Measurements from ENCODE around the gene CDK9.

Gene CDK9

DNA sequence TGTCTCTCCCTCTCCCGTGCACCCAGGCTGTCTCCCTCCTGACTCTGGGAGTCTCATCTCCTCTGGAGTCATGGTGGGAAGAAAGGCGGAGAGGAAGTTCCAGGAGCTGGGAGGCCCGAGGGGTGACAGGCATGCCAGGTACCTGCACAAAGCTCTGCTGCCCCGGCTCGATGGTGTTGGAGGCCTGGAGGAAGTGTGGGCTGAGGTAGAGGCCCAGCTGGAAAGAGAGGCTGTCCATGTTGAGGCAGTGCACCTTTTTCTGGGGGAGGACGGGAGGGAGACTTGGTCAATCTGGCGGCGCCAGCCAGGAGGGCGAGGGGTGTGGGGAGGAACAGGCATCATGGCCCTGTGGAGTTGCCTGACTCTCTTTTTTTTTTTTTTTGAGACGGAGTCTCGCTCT lies 32.7 kb downstream of the CDK9 start:
- Histone ChIP-seq H3K9ac (ENCODE audit: low read length) (no peak overlapping the region), H3K27me3 (ENCODE audit: low read length) (no peaks in the 10 kb centered on the region), H3F3A (ENCODE audit: insufficient read depth) (peaks cover 10% of the 10 kb centered on the region; the same call in 1 of the 2 replicates), H4K20me1 (ENCODE audit: low read depth, low read length) (no peaks in the 10 kb centered on the region), H3K4me3 (ENCODE audit: insufficient read depth, low read length, poor library complexity, severe bottlenecking) (no peak overlapping the region), H3K9me2 (replicated peaks; ENCODE audit: insufficient read depth, low read length) (no peaks in the 10 kb centered on the region), H3K79me2 (ENCODE audit: insufficient read depth, low read length) (no peaks in the 10 kb centered on the region), H3K9me3 (ENCODE audit: insufficient read depth, low read length) (no peaks in the 10 kb centered on the region), H3K36me3 (ENCODE audit: low read length) (no peaks in the 10 kb centered on the region), H2AFZ (ENCODE audit: low read depth, low read length, severe bottlenecking) (no peak overlapping the region), H3K4me2 (ENCODE audit: low read depth, low read length, poor library complexity, severe bottlenecking) (no peak overlapping the region), H3K27ac (ENCODE audit: low read depth, low read length) (no peak overlapping the region)
- TF ChIP-seq EZH2phosphoT487 (conservative IDR thresholded peaks at IDR 0.05; ENCODE audit: low read length), result no peak
- TF ChIP-seq, protein P1, sequence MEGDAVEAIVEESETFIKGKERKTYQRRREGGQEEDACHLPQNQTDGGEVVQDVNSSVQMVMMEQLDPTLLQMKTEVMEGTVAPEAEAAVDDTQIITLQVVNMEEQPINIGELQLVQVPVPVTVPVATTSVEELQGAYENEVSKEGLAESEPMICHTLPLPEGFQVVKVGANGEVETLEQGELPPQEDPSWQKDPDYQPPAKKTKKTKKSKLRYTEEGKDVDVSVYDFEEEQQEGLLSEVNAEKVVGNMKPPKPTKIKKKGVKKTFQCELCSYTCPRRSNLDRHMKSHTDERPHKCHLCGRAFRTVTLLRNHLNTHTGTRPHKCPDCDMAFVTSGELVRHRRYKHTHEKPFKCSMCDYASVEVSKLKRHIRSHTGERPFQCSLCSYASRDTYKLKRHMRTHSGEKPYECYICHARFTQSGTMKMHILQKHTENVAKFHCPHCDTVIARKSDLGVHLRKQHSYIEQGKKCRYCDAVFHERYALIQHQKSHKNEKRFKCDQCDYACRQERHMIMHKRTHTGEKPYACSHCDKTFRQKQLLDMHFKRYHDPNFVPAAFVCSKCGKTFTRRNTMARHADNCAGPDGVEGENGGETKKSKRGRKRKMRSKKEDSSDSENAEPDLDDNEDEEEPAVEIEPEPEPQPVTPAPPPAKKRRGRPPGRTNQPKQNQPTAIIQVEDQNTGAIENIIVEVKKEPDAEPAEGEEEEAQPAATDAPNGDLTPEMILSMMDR (IDR thresholded peaks at IDR 0.05; ENCODE audit: insufficient read depth, low read length, poor library complexity, severe bottlenecking), result no peak

DNA sequence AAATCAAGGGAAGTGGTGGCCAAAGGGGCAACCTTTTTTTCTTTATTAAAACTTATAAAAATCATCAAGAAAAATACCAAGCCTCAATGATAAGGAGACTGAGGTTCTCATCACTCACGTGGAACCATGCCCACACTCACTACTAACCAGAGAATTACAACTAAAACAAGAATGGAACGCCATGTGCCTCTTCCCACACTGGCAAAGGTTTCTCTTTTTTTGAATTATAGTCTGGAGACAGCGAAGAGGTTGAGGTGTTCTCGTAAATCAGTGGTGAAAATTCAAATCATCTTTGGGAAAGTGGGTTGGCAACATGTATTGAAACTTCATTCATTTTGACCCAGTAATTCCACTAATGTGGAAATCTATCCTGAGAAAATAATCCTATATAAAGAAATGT lies 36.3 kb downstream of the CDK9 start:
- Histone ChIP-seq H2AFZ (ENCODE audit: low read depth, low read length, severe bottlenecking) (no peak overlapping the region), H3K27me3 (ENCODE audit: low read length) (no peaks in the 10 kb centered on the region), H3K27ac (ENCODE audit: low read depth, low read length) (no peak overlapping the region), H4K20me1 (ENCODE audit: low read depth, low read length) (no peaks in the 10 kb centered on the region), H3K79me2 (ENCODE audit: insufficient read depth, low read length) (no peaks in the 10 kb centered on the region), H3K36me3 (ENCODE audit: low read length) (no peaks in the 10 kb centered on the region), H3K9me2 (replicated peaks; ENCODE audit: insufficient read depth, low read length) (no peaks in the 10 kb centered on the region), H3K9ac (ENCODE audit: low read length) (no peak overlapping the region), H3K4me2 (ENCODE audit: low read depth, low read length, poor library complexity, severe bottlenecking) (no peak overlapping the region), H3F3A (ENCODE audit: insufficient read depth) (peaks cover 10% of the 10 kb centered on the region; the same call in 1 of the 2 replicates), H3K4me3 (ENCODE audit: insufficient read depth, low read length, poor library complexity, severe bottlenecking) (no peak overlapping the region), H3K9me3 (ENCODE audit: insufficient read depth, low read length) (no peaks in the 10 kb centered on the region)
- TF ChIP-seq EZH2phosphoT487 (conservative IDR thresholded peaks at IDR 0.05; ENCODE audit: low read length), result no peak
- TF ChIP-seq, protein P1 (IDR thresholded peaks at IDR 0.05; ENCODE audit: insufficient read depth, low read length, poor library complexity, severe bottlenecking), result no peak

DNA sequence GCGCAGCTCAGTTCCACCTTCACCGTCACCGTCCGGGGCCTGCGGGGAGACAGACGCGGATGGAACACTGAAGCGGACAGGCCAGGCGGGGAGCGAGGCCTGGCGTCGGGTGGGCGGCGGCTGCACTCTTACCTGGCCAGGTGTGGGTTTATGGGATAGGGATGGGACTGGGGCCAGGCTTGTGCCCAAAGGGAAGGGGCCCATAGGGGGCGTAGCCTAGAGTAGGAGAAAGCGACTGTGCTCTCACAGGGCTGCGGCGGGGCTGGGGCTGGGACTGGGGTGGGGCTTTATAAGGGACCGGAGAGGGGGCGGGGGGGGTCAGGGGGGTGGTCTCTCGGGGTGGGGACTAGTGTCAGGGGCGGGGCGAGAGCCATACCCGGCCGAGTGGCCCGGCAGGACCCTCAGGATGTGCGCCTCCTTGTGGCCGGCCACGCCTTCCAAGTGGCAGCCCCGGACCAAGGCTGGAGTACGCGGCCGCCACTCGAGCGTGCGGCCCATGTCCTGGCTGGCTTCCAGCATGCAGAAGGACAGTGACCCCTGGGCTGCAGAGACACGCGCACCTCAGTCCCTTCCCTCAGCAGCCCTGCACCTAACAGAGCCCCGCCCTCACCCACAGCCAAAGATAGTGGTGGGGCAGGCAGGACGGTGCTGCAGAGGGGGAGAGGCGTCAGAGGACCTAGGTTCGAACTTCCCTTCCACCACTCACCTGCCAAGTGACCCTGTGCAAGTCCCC lies 39.7 kb downstream of the CDK9 start:
- H3K4me2 ChIP-seq (ENCODE audit: low read depth, low read length, poor library complexity, severe bottlenecking), result no peak overlapping the region

More for the DNA sequence above, 39.7 kb downstream of the CDK9 start:
- Histone ChIP-seq H3K27me3 (ENCODE audit: low read length) (no peaks in the 10 kb centered on the region), H3K4me3 (ENCODE audit: insufficient read depth, low read length, poor library complexity, severe bottlenecking) (no peak overlapping the region), H3K79me2 (ENCODE audit: insufficient read depth, low read length) (no peaks in the 10 kb centered on the region), H2AFZ (ENCODE audit: low read depth, low read length, severe bottlenecking) (no peak overlapping the region), H4K20me1 (ENCODE audit: low read depth, low read length) (no peaks in the 10 kb centered on the region), H3K36me3 (ENCODE audit: low read length) (no peaks in the 10 kb centered on the region), H3K9ac (ENCODE audit: low read length) (no peak overlapping the region), H3K9me2 (replicated peaks; ENCODE audit: insufficient read depth, low read length) (no peaks in the 10 kb centered on the region), H3K27ac (ENCODE audit: low read depth, low read length) (no peak overlapping the region), H3F3A (ENCODE audit: insufficient read depth) (peaks cover 10% of the 10 kb centered on the region; the same call in 1 of the 2 replicates), H3K9me3 (ENCODE audit: insufficient read depth, low read length) (no peaks in the 10 kb centered on the region)
- TF ChIP-seq EZH2phosphoT487 (conservative IDR thresholded peaks at IDR 0.05; ENCODE audit: low read length), result no peak
- TF ChIP-seq, protein P1 (IDR thresholded peaks at IDR 0.05; ENCODE audit: insufficient read depth, low read length, poor library complexity, severe bottlenecking), result peak; percentile 50

Data from SU-DHL-6 (cell line).